GM18907 (cell line): ENCODE data around the gene ETDA.
"Not testable (repeated sequence)": the region's sequence is repeated elsewhere in the genome, so short reads cannot be mapped to it uniquely, and the experiment has no call there.

Experiments used
- ATAC-seq: cut with Tn5 transposase; IDR thresholded peaks from one replicate; pipeline ENCODE4 v1.9.1; 2021; ENCODE audit warnings: mild to moderate bottlenecking, moderate library complexity; ENCODE audit not compliant: unreplicated experiment

ETDA gene

GRCh38 chrX:135252011-135252518, at the start of gene ETDA:
TSS of gene ETDA (plus strand) at chrX:135252061. CDS start at chrX:135253277, 1,216 bp downstream.
- ATAC-seq: not testable (repeated sequence)

GRCh38 chrX:135206427-135206826, 45.4 kb upstream of the ETDA start:
- not testable (repeated sequence) for ATAC-seq

DNA sequence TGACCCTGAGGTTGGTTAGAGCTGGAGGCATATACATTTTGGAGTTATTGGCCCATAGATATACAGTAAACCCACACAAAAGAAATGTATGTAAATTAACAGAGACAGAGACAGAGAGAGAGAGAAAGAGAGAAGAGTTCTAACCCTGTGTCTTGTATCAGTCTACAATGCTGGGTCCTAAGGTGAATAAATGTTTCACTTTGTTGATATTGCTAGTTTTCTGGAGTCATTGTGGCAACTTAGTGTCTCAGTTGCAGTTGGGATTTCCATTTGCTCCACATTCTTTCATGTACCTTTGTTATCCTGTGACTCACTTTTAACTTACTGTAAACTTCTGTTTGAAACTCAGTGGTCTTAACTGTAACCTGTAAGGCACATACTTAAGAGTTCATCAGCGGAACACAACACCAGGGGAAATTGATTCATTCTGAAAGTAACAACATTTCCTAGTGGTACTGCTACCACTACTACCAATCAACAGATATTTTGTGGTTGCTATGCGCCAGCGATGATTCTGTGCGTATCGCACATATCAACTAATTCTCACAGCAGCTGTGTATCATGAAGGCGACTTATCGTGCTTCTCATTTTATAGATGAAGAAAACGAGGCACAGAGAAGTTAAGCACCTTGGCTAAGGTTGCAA, 38.5 kb upstream of the ETDA start:
- no peak for ATAC-seq

- not testable (repeated sequence) for ATAC-seq
Measured at GRCh38 chrX:135245989-135246388, 5.9 kb upstream of the ETDA start.

- ATAC-seq: not testable (repeated sequence)
Measured at GRCh38 chrX:135256087-135256684, 4.3 kb downstream of the ETDA start.

DNA sequence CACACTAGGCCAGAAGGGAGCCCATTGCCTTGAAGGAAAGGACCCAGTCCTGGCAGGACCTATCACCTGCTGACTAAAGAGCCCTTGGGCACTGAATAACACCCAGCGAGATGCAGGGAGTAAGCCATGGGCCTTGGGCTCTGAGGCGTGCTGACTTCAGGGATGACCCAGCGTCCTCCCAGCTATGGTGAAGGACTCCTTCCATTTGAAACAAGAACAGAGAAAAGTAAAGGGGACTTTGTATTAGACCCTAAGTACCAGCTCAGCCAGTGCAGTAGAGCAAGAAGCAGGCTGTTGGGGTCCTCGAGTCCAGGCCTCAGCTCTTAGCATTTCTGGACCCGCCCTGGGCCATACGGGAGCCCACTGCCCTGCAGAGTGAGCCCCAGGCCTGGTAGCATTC, 5.1 kb downstream of the ETDA start:
- no peak for ATAC-seq

DNA sequence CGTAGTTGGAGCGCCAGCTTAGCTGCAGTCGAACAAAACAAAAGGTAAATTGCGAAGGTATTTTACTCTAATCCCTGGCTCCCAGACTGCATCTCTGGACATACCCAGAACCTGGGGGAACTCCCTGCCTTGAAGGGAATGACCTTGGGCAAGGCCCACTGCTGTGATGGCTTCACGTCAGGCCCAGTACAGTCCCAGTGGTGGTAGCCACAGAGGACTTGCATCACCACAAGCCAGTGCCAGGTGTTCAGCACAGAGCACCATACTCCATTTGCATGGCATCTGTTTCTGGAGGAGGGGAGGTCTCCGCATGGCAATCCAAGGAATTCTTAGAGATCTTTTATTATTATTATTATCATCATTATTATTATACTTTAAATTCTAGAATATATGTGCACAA, 5.6 kb downstream of the ETDA start:
- no peak for ATAC-seq

DNA sequence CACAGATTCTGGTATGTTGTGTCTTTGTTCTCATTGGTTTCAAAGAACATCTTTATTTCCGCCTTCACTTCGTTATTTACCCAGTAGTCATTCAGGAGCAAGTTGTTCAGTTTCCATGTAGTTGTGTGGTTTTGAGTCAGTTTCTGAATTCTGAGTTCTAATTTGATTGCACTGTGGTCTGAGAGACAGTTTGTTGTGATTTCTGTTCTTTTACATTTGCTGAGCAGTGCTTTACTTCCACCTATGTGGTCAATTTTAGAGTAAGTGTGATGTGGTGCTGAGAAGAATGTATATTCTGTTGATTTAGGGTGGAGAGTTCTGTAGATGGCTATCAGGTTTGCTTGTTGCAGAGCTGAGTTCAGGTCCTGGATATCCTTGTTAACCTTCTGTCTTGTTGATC, 9.1 kb downstream of the ETDA start:
- ATAC-seq: not testable (repeated sequence)

GRCh38 chrX:135263376-135263775, 11.5 kb downstream of the ETDA start:
- ATAC-seq: not testable (repeated sequence)

- ATAC-seq: no peak
Measured at GRCh38 chrX:135264206-135264605, 12.3 kb downstream of the ETDA start.

DNA sequence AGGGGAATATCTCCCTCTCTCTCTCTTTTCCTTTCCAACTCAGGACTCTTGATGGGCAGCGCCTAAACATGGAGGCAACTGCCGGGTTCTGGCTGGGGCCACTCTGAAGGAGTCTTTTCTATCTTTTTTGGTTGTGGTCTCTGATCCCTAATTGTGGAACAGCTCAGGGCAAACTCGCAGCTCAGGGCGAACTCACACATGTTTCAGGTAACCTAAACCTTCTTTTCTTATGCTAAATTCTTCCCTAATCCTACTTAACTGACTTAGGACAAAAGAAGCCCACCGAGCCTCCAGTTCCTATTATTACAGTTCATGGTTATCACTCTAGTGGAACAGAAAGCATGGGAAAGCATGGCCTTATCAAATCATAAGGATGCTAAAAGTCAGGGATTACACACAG, 21.3 kb downstream of the ETDA start:
- no peak for ATAC-seq

GRCh38 chrX:135275973-135276372, 24.1 kb downstream of the ETDA start:
- ATAC-seq: no peak

- no peak for ATAC-seq
Measured at GRCh38 chrX:135287266-135287823, 35.5 kb downstream of the ETDA start.

GRCh38 chrX:135295238-135295943, 43.5 kb downstream of the ETDA start:
- peak; percentile 94 for ATAC-seq

DNA sequence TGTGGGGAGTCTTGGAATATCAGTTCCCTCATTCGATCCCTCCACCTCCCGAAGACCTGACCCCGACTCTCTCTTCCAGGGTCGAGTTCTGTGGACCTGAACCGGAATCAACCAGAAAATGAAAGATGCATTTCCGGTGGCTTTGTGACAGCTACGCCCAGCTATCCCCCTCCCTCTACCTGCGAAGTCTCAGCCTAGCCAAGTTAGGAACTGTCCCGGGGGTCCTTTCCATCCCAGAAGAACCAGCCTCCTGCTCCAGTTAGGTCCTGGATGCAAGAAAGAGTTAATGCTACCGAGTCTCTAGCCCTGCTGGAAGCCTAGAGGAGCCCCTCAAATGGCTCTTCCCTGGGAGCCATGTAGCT, 44.1 kb downstream of the ETDA start:
- ATAC-seq: peak; percentile 68

DNA sequence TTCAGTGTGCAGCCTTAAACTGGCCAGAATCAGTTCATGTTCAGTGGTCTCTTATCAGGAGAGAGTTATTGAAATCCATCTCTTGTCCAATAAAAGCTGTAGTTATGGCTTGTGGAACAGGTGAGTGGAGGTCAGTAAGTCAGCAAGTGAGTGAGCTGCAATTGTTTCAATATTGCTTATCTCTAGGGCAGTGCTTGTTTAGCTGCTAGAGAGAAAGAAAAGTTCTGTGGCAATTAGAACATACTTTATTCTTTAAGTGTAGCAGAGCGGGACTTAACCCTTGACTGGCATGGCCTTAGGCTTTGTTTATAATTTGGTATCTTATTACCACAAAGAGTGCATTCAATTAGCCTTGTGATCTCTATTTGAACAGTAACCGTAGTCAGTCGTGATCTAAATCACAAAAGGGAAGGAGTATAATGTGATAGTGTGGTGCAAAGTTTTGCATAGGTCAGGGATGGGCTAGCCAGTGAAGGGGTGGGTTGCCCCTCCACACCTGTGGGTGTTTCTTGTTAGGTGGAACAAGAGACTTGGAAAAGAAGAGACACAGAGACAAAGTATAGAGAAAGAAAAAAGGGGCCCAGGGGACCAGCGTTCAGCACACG, 50.5 kb downstream of the ETDA start:
- no peak for ATAC-seq
